ENCODE data around the gene HIVEP3. TPM values are rescaled to one million over a fixed set of nuclear protein-coding genes. Genes with fewer than 3 reads are reported as not detected.

Gene HIVEP3
- total RNA-seq, 2 donors from 2014 or later, result 0.13 to 0.99 TPM

DNA sequence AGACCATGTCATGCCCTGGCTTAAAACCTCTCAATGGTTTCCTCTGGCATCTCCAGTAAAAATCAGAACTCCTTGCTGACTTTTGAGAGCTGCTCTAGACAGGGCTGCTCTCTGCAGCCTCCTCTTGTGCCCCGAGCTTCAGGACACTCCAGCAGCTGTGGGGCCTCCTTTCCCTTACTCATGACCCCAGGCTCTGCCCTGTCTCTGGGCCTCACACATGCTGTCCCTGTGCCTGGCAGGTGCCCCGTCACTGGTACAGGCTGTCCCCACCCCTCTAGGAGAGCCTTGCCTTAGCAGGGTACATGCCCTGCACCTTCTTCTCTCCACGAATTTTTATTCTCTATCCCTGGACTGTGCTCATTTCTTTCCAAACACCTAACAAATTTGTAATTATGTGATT lies 43.2 kb downstream of the HIVEP3 start:
- H3K27ac ChIP-seq (ENCODE audit: low read depth, low read length), result no peak overlapping the region

DNA sequence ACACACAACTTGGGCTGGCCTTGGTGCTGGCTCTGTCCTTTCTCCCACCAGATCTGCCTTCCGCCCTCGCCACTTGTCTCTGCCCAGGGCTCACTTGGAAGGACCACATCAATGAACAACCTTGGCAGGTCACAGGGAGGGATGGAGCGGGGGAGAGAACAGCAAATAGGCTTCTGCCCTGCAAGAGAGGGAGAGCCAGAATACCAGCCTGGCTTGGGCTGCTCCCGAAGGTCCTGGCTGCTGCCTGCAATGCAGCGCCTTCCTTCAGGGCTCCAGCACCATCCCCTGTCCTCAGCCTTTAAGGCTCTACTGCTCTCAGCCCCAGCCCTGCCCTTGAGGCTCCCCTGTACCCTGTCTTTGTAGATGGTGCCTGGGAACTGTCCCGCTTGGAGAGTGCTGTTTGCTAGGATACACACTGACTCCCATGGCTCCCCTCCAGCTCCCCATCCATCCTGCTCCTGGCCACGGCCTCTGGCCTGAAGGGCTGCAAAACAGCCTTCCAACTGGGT lies 43.8 kb downstream of the HIVEP3 start:
- Histone ChIP-seq H3K9me3 (ENCODE audit: control insufficient read depth, low read length) (no peaks in the 10 kb centered on the region), H3K27ac (ENCODE audit: low read depth, low read length) (no peak overlapping the region), H3K36me3 (ENCODE audit: control insufficient read depth, insufficient read depth, low read length) (no peaks in the 10 kb centered on the region), H3K9ac (ENCODE audit: extremely low read depth, low read length, poor library complexity, severe bottlenecking) (no peak overlapping the region), H3K4me3 (ENCODE audit: low read length) (no peak overlapping the region), H3K4me1 (ENCODE audit: control insufficient read depth, insufficient read depth, low read length) (peaks cover 35% of the 10 kb centered on the region), H3K27me3 (ENCODE audit: control insufficient read depth, insufficient read depth, low read length, poor library complexity, severe bottlenecking) (no peaks in the 10 kb centered on the region)
- Mint-ChIP-seq H3K27ac (peak overlapping the region; percentile 28), H3K27me3 (ENCODE audit: insufficient read depth) (no peaks in the 10 kb centered on the region), H3K4me3 (no peak overlapping the region), H3K36me3 (ENCODE audit: low read depth) (no peaks in the 10 kb centered on the region), H3K4me1 (peaks cover 34% of the 10 kb centered on the region), H3K9me3 (no peaks in the 10 kb centered on the region)
- peak; percentile 68 for DNase-seq
- 80 to 90% methylated on average over 3 to 7 of the region's 7 CpGs for WGBS, 2 experiments (ENCODE audit: insufficient coverage in 1 of 2, insufficient read length in 1 of 2)
- TF ChIP-seq, protein P1, sequence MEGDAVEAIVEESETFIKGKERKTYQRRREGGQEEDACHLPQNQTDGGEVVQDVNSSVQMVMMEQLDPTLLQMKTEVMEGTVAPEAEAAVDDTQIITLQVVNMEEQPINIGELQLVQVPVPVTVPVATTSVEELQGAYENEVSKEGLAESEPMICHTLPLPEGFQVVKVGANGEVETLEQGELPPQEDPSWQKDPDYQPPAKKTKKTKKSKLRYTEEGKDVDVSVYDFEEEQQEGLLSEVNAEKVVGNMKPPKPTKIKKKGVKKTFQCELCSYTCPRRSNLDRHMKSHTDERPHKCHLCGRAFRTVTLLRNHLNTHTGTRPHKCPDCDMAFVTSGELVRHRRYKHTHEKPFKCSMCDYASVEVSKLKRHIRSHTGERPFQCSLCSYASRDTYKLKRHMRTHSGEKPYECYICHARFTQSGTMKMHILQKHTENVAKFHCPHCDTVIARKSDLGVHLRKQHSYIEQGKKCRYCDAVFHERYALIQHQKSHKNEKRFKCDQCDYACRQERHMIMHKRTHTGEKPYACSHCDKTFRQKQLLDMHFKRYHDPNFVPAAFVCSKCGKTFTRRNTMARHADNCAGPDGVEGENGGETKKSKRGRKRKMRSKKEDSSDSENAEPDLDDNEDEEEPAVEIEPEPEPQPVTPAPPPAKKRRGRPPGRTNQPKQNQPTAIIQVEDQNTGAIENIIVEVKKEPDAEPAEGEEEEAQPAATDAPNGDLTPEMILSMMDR (conservative IDR thresholded peaks at IDR 0.05), result no peak

More for the DNA sequence above, 43.2 kb downstream of the HIVEP3 start:
- TF ChIP-seq, protein P1 (conservative IDR thresholded peaks at IDR 0.05), result no peak
- no peaks in the 10 kb centered on the region for H3K27me3 ChIP-seq (ENCODE audit: control insufficient read depth, insufficient read depth, low read length, poor library complexity, severe bottlenecking)
- DNase-seq, result no peak
- H3K4me1 ChIP-seq (ENCODE audit: control insufficient read depth, insufficient read depth, low read length), result peaks cover 32% of the 10 kb centered on the region
- no peaks in the 10 kb centered on the region for H3K36me3 ChIP-seq (ENCODE audit: control insufficient read depth, insufficient read depth, low read length)
- no peak overlapping the region for H3K27ac Mint-ChIP-seq
- H3K36me3 Mint-ChIP-seq (ENCODE audit: low read depth), result no peaks in the 10 kb centered on the region
- 89 to 100% methylated on average over 2 to 3 of the region's 3 CpGs for WGBS, 2 experiments (ENCODE audit: insufficient coverage in 1 of 2, insufficient read length in 1 of 2)
- H3K4me1 Mint-ChIP-seq, result peaks cover 35% of the 10 kb centered on the region
- H3K9me3 Mint-ChIP-seq, result no peaks in the 10 kb centered on the region
- no peak overlapping the region for H3K4me3 ChIP-seq (ENCODE audit: low read length)
- H3K4me3 Mint-ChIP-seq, result no peak overlapping the region
- no peaks in the 10 kb centered on the region for H3K9me3 ChIP-seq (ENCODE audit: control insufficient read depth, low read length)
- no peak overlapping the region for H3K9ac ChIP-seq (ENCODE audit: extremely low read depth, low read length, poor library complexity, severe bottlenecking)
- no peaks in the 10 kb centered on the region for H3K27me3 Mint-ChIP-seq (ENCODE audit: insufficient read depth)

DNA sequence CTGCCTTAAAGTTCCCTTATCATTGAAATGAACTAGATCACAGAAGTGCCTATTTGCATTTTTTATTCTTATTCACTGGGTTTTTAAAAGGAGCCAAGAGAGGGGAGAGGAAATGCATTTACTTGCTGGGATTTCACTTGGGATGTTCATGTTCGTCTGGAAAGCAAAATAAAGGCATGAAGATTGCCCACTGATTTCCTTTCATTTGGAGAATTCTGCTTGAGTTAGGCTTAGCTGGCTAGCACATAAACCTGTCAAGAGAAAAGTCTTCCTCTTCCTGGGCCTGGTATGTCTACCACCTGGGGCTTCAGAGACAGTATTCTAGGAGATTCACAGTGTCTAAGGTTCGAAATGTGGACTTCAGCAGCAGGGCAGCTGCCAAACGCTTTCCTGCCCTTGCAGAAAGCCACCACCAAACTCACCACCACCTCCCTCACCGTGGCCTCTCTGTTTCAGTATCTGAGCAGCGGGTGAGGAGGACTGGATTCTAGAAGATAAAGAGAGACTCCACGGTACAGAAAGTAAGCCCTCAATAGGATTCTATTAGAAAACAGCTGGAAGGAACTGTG lies 44.5 kb downstream of the HIVEP3 start:
- H3K27me3 Mint-ChIP-seq (ENCODE audit: insufficient read depth), result no peaks in the 10 kb centered on the region

More for the DNA sequence above, 44.5 kb downstream of the HIVEP3 start:
- H3K4me1 ChIP-seq (ENCODE audit: control insufficient read depth, insufficient read depth, low read length), result peaks cover 35% of the 10 kb centered on the region
- H3K27ac ChIP-seq (ENCODE audit: low read depth, low read length), result no peak overlapping the region
- H3K9me3 Mint-ChIP-seq, result no peaks in the 10 kb centered on the region
- no peaks in the 10 kb centered on the region for H3K36me3 Mint-ChIP-seq (ENCODE audit: low read depth)
- no peak overlapping the region for H3K9ac ChIP-seq (ENCODE audit: extremely low read depth, low read length, poor library complexity, severe bottlenecking)
- H3K9me3 ChIP-seq (ENCODE audit: control insufficient read depth, low read length), result no peaks in the 10 kb centered on the region
- 55 to 59% methylated on average over 2 to 6 of the region's 6 CpGs for WGBS, 2 experiments (ENCODE audit: insufficient coverage in 1 of 2, insufficient read length in 1 of 2)
- peaks cover 36% of the 10 kb centered on the region for H3K4me1 Mint-ChIP-seq
- TF ChIP-seq, protein P1 (conservative IDR thresholded peaks at IDR 0.05), result no peak
- H3K36me3 ChIP-seq (ENCODE audit: control insufficient read depth, insufficient read depth, low read length), result no peaks in the 10 kb centered on the region
- H3K4me3 ChIP-seq (ENCODE audit: low read length), result peak overlapping the region; percentile 50
- H3K27ac Mint-ChIP-seq, result peak overlapping the region; percentile 42
- H3K4me3 Mint-ChIP-seq, result no peak overlapping the region
- DNase-seq, result peak; percentile 58
- H3K27me3 ChIP-seq (ENCODE audit: control insufficient read depth, insufficient read depth, low read length, poor library complexity, severe bottlenecking), result no peaks in the 10 kb centered on the region
